GM13976 (cell line): ENCODE data around the gene DNAH3.

Experiments used
- DNase-seq: peaks from one replicate; pipeline ENCODE4 v3.0.0; 2012; ENCODE audit warnings: low spot score
- in situ Hi-C: fragments of 300-500 bp; cut with MboI; formaldehyde crosslinking; loops from one replicate; pipeline ENCODE4 v1.12.0; 2022; ENCODE audit warnings: low sequenced_read_pairs, mixed read lengths, inconsistent platforms; ENCODE audit not compliant: unreplicated experiment
- TF ChIP-seq, protein P1 (sequence below): IDR thresholded peaks from 2 replicates; pipeline ENCODE4 v1.5.1; 2012; ENCODE audit warnings: borderline replicate concordance, mild to moderate bottlenecking; ENCODE audit not compliant: insufficient read depth; ENCODE audit errors: extremely low read depth, missing control alignments, control extremely low read depth

The DNAH3 gene

DNA sequence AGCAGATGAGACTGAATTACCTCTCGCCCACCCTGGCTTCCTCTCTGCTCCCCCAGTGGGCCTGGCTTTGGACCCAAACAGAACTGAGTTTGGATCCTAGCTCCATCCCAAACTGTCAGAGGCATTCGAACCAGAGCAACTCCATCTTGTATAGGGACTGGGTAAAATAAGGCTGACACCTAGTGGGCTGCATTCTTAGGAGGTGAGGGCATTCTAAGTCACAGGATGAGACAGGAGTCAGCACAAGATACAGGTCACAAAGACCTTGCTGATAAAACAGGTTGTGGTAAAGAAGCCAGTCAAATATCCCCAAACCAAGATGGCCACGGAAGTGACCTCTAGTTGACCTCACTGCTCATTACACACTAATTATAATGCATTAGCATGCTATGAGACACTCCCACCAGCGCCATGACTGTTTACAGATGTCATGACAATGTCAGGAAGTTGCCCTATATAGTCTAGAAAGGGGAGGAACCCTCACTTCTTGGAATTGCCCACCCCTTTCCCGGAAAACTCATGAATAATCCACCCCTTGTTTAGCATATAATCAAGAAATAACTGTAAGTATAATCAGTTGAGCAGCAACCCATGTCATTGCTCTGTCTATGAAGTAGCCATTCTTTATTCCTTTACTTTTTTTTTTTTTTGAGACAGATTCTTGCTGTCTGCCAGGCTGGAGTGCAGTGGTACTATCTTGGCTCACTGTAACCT lies 205.6 kb downstream of the DNAH3 start:
- TF ChIP-seq, protein P1, sequence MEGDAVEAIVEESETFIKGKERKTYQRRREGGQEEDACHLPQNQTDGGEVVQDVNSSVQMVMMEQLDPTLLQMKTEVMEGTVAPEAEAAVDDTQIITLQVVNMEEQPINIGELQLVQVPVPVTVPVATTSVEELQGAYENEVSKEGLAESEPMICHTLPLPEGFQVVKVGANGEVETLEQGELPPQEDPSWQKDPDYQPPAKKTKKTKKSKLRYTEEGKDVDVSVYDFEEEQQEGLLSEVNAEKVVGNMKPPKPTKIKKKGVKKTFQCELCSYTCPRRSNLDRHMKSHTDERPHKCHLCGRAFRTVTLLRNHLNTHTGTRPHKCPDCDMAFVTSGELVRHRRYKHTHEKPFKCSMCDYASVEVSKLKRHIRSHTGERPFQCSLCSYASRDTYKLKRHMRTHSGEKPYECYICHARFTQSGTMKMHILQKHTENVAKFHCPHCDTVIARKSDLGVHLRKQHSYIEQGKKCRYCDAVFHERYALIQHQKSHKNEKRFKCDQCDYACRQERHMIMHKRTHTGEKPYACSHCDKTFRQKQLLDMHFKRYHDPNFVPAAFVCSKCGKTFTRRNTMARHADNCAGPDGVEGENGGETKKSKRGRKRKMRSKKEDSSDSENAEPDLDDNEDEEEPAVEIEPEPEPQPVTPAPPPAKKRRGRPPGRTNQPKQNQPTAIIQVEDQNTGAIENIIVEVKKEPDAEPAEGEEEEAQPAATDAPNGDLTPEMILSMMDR: no peak
- no peak for DNase-seq
- in situ Hi-C loops: no loop called here

DNA sequence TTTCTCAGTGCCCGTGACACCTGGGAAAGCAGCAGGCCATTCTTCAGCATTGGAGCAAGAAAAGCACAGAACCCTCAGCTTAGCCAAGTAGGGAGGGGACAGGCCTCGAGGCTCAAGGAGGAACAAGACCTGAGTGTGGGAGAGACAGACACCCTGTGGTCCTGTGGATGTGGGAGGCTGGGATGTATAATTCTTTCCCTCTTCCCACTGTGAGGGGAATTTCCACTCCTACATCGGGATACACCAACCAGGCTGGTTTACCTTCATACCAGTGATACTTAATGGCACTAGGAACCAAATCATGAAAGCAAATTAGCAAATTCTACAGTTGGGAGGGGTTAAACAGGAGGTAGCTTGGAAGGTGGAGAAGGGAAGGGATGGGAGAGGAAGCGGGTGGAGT lies 208.4 kb downstream of the DNAH3 start:
- no peak for DNase-seq
- TF ChIP-seq, protein P1: no peak
- in situ Hi-C loops: no loop called here

DNA sequence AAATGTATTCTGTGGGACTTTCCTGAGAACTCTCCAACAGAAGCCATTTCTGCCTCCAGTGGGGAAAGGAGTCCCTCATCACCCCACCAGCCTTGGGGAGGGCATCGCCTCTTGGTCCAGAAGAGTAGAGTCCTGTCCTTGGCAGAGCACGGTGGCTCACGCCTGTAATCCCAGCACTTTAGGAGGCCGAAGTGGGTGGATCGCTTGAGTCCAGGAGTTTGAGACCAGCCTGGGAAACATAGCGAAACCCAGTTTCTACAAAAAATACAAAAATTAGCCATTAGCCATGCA lies 209.1 kb downstream of the DNAH3 start:
- DNase-seq: no peak
- in situ Hi-C loops: no loop called here
- TF ChIP-seq, protein P1: no peak

DNA sequence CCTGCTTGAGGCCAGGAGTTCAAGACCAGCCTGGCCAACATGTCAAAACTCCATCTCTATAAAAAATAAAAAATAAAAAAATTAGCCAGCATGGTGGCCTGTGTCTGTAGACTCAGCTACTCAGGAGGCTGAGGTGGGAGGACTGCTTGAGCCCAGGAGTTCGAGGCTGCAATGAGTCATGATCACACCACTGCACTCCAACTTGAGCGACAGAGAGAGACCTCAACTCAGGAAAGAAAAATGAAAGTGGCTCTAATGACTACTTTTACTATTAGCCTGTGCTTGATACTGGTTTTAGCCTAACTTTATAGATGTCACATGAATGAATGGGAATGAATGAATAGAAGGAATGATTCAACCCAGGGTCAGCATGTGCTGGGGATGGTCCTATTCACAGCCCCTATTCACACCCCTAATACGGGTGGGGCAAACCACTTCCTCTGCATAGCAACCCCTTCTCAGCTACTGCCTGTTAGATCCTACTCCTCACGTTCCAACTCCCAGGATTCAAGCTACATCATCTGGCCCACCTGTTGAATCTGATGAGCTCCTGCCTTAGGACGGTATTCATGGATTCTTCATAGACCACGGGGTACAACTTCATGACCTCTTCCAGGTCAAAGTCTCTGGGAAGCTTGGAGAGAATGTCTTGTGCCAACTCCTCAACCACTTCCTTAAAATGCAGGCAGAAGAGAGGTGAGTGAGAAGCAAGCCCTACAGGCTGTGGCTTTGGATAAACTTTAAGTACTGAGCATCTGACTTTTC lies 209.6 kb downstream of the DNAH3 start:
- in situ Hi-C loops: no loop called here
- TF ChIP-seq, protein P1: no peak
- DNase-seq: no peak

DNA sequence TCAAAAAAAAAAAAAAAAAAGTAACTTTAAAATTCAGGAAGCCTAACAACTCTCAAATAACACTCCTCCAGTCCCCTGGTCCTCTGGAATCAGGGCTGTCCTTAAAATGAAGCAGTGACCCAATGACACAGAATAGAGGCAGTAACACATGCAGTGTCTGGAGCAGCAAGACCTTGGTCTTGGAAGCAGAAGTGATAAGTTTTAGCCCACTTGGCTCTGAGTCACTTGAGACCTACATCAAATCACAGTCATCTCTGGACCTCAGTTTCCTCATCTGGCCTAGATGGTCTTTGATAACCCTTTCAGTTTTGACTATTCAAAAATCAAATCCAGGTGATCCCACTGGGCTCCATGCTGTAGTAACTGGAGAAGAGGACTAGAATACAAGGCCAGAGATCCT lies 211.0 kb downstream of the DNAH3 start:
- in situ Hi-C loops: no loop called here
- DNase-seq: no peak
- TF ChIP-seq, protein P1: no peak

DNA sequence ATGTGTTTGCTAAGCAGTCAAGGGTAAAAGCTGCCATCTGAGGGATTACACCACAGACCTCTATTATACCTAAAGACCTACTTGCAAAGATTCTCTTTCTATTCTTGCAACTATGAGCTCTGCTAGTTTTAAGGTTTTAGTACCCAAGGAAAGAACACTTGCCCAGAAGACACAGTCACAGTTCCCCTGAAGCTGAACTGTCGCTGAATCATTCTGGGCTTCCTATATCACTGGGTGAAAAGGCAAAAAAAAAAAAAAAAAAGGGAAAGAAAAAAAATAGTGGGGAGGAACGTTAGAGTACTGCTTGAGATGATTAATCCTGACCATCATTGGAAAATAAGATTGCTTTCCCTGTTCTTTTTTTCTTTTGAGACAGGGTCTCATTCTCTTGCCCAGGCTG lies 212.2 kb downstream of the DNAH3 start:
- TF ChIP-seq, protein P1: no peak
- in situ Hi-C loops: no loop called here
- no peak for DNase-seq
